ENCODE results near the gene MAGEA4.

Gene MAGEA4

GRCh38 chrX:151920530-151920929 is 7.8 kb downstream of the MAGEA4 start:
- H3K36me3 ChIP-seq: no peaks in the 10 kb centered on the region
- H3K9me3 ChIP-seq (ENCODE audit: severe bottlenecking): no peaks in the 10 kb centered on the region
- DNase-seq: no peak
- no peak for TF ChIP-seq CTCF (IDR thresholded peaks at IDR 0.05; ENCODE audit: low read depth, low read length)
- no peak overlapping the region for H3K4me3 ChIP-seq (ENCODE audit: low read depth, low read length)
- H3K27me3 ChIP-seq (ENCODE audit: insufficient read depth, low read depth, severe bottlenecking): peaks cover 2% of the 10 kb centered on the region
- no peak overlapping the region for H3K27ac ChIP-seq

- no peak overlapping the region for H3K4me3 ChIP-seq (ENCODE audit: low read depth, low read length)
- no peaks in the 10 kb centered on the region for H3K36me3 ChIP-seq
- no peaks in the 10 kb centered on the region for H3K9me3 ChIP-seq (ENCODE audit: severe bottlenecking)
- TF ChIP-seq CTCF (IDR thresholded peaks at IDR 0.05; ENCODE audit: low read depth, low read length): no peak
- H3K27ac ChIP-seq: no peak overlapping the region
- DNase-seq: no peak
- peaks cover 8% of the 10 kb centered on the region for H3K27me3 ChIP-seq (ENCODE audit: insufficient read depth, low read depth, severe bottlenecking)
Observed at GRCh38 chrX:151921292-151921691, 8.6 kb downstream of the MAGEA4 start.

GRCh38 chrX:151921866-151922265 is 9.2 kb downstream of the MAGEA4 start:
- Histone ChIP-seq H3K4me3 (ENCODE audit: low read depth, low read length) (no peak overlapping the region), H3K27me3 (ENCODE audit: insufficient read depth, low read depth, severe bottlenecking) (peaks cover 8% of the 10 kb centered on the region), H3K36me3 (no peaks in the 10 kb centered on the region), H3K27ac (no peak overlapping the region), H3K9me3 (ENCODE audit: severe bottlenecking) (no peaks in the 10 kb centered on the region)
- TF ChIP-seq CTCF (IDR thresholded peaks at IDR 0.05; ENCODE audit: low read depth, low read length): no peak
- no peak for DNase-seq

- no peak for TF ChIP-seq CTCF (IDR thresholded peaks at IDR 0.05; ENCODE audit: low read depth, low read length)
- Histone ChIP-seq H3K9me3 (ENCODE audit: severe bottlenecking) (no peaks in the 10 kb centered on the region), H3K27me3 (ENCODE audit: insufficient read depth, low read depth, severe bottlenecking) (peaks cover 12% of the 10 kb centered on the region), H3K27ac (no peak overlapping the region), H3K36me3 (no peaks in the 10 kb centered on the region), H3K4me3 (ENCODE audit: low read depth, low read length) (no peak overlapping the region)
- DNase-seq: no peak
Observed at GRCh38 chrX:151922692-151923091, 10.0 kb downstream of the MAGEA4 start.

- no peak for DNase-seq
- no peaks in the 10 kb centered on the region for H3K9me3 ChIP-seq (ENCODE audit: severe bottlenecking)
- H3K27ac ChIP-seq: no peak overlapping the region
Observed at GRCh38 chrX:151923648-151924047, 11.0 kb downstream of the MAGEA4 start.

More at GRCh38 chrX:151923648-151924047, 11.0 kb downstream of the MAGEA4 start:
- TF ChIP-seq CTCF (IDR thresholded peaks at IDR 0.05; ENCODE audit: low read depth, low read length): no peak
- Histone ChIP-seq H3K36me3 (no peaks in the 10 kb centered on the region), H3K27me3 (ENCODE audit: insufficient read depth, low read depth, severe bottlenecking) (peaks cover 12% of the 10 kb centered on the region), H3K4me3 (ENCODE audit: low read depth, low read length) (no peak overlapping the region)

Measured in WERI-Rb-1 (cell line).